ENCODE data around the gene FAM3C. TPM values are rescaled to one million over a fixed set of nuclear protein-coding genes. Genes with fewer than 3 reads are reported as not detected.

FAM3C gene
- total and polyA plus RNA-seq, 2 experiments from 2014 or later, result 33.9 to 60.3 TPM

GRCh38 chr7:121339082-121339481 is 57.0 kb downstream of the FAM3C start (continued):
- TF ChIP-seq REST (IDR thresholded peaks at IDR 0.05; ENCODE audit: unreplicated experiment) (no peak), STAT1 (IDR thresholded peaks at IDR 0.05; ENCODE audit: unreplicated experiment) (no peak)

GRCh38 chr7:121337398-121337797 is 58.7 kb downstream of the FAM3C start:
- H3K36me3 ChIP-seq (ENCODE audit: insufficient read depth), result no peaks in the 10 kb centered on the region
- no peak for TF ChIP-seq CREB1 (CRISPR knock-in tag; IDR thresholded peaks at IDR 0.05; ENCODE audit: low read depth)
- no peak for TF ChIP-seq ZNF462 (CRISPR knock-in tag; IDR thresholded peaks at IDR 0.05)
- no peak for TF ChIP-seq ZNF114 (CRISPR knock-in tag; IDR thresholded peaks at IDR 0.05)
- no peak for TF ChIP-seq EZH2 (IDR thresholded peaks at IDR 0.05; ENCODE audit: low read depth, unreplicated experiment)
- TF ChIP-seq NANOG (IDR thresholded peaks at IDR 0.05; ENCODE audit: borderline replicate concordance), result no peak
- TF ChIP-seq CTCF (conservative IDR thresholded peaks at IDR 0.05; ENCODE audit: low read depth in 2 of 2), result peak in 1 of 2 experiments; percentile 48; a peak in 2 of 4 replicates
- no peak for TF ChIP-seq POLR2AphosphoS5 (IDR thresholded peaks at IDR 0.05; ENCODE audit: low read depth)
- TF ChIP-seq ZNF331 (CRISPR knock-in tag; IDR thresholded peaks at IDR 0.05; ENCODE audit: low read depth), result no peak
- no peak for TF ChIP-seq STAT1 (IDR thresholded peaks at IDR 0.05; ENCODE audit: unreplicated experiment)
- no peak overlapping the region for H3K4me2 ChIP-seq
- Mint-ChIP-seq H3K4me3 (no peak overlapping the region), H3K36me3 (ENCODE audit: low read depth) (no peaks in the 10 kb centered on the region), H3K27me3 (ENCODE audit: insufficient read depth, low read depth, poor library complexity) (no peaks in the 10 kb centered on the region), H3K27ac (no peak overlapping the region), H3K4me1 (no peaks in the 10 kb centered on the region), H3K9me3 (no peaks in the 10 kb centered on the region)
- no peak overlapping the region for H3K27ac ChIP-seq (ENCODE audit: low read depth)
- H3F3A ChIP-seq (replicated peaks; ENCODE audit: low read depth), result no peaks in the 10 kb centered on the region
- H3K27me3 ChIP-seq (ENCODE audit: insufficient read depth), result 0 out of 2 replicates have a peak, but pooled peaks cover 4% of the 10 kb centered on the region
- H2AFZ ChIP-seq, result no peak overlapping the region
- no peaks in the 10 kb centered on the region for H3K4me1 ChIP-seq (ENCODE audit: insufficient read depth)
- no peak overlapping the region for H3K4me3 ChIP-seq
- H3K9me2 ChIP-seq (ENCODE audit: insufficient read depth), result no peaks in the 10 kb centered on the region
- ATAC-seq, result no peak
- no peaks in the 10 kb centered on the region for H3K79me2 ChIP-seq (replicated peaks; ENCODE audit: insufficient read depth)
- no peaks in the 10 kb centered on the region for H4K20me1 ChIP-seq (replicated peaks; ENCODE audit: insufficient read depth)
- DNase-seq (ENCODE audit: low spot score), result no peak

Measured in GM23338 (cell line).